Caco-2 (cell line): ENCODE measurements around the gene GPANK1. TPM values are rescaled to one million over a fixed set of nuclear protein-coding genes. Genes with fewer than 3 reads are reported as not detected.

ENCODE experiments used
- BruUV-seq: library from RNA; stranded (reverse); fragments of 400-500 nt; replicated peaks from 2 replicates; lab custom pipeline; 2021; lab: Mats Ljungman, UMichigan
- CTCF ChIA-PET: fragments of 300-600 bp; sonication (Branson Sonifier 250); formaldehyde crosslinking; loops from one replicate; lab custom pipeline; 2022; ENCODE audit warnings: antibody characterized with exemption; lab: Charles Lee
- POLR2A ChIA-PET: fragments of 300-600 bp; sonication (Branson Sonifier 250); formaldehyde crosslinking; loops from one replicate; lab custom pipeline; 2022; ENCODE audit warnings: antibody characterized with exemption; lab: Charles Lee
- DNase-seq, 2 experiments: peaks; one replicate each; pipeline versions ENCODE4 v3.0.0 to v3.0.0-alpha.2; 2020 to 2022
- H3K27me3 ChIP-seq: replicated peaks from 2 replicates; pipeline ENCODE4 v1.6.0; 2011; ENCODE audit warnings: low read length; ENCODE audit not compliant: control insufficient read depth, insufficient read depth
- H3K36me3 ChIP-seq: 2 replicates; pipeline ENCODE4 v1.5.1; 2011; ENCODE audit warnings: low read length; ENCODE audit not compliant: control insufficient read depth, insufficient read depth
- H3K4me1 ChIP-seq: fragments of 250-450 bp; sonication (Bioruptor Pico); 2 replicates; pipeline ENCODE4 v1.5.1; 2020; ENCODE audit warnings: mild to moderate bottlenecking
- H3K4me3 ChIP-seq: 2 replicates; pipeline ENCODE4 v1.5.1; 2011; ENCODE audit warnings: low read depth, mild to moderate bottlenecking, control low read depth, low read length
- H3K9me3 ChIP-seq: fragments of 250-450 bp; sonication (Bioruptor Pico); 2 replicates; pipeline ENCODE4 v1.5.1; 2020; ENCODE audit warnings: mild to moderate bottlenecking, moderate library complexity
- H3K27ac Mint-ChIP-seq: one replicate; pipeline ENCODE4 v1.8.0; 2022; ENCODE audit warnings: mixed read lengths; ENCODE audit not compliant: unreplicated experiment
- H3K27me3 Mint-ChIP-seq: one replicate; pipeline ENCODE4 v1.8.0; 2022; ENCODE audit warnings: mixed read lengths; ENCODE audit not compliant: insufficient read depth, unreplicated experiment
- H3K36me3 Mint-ChIP-seq: one replicate; pipeline ENCODE4 v1.8.0; 2022; ENCODE audit warnings: mild to moderate bottlenecking, mixed read lengths; ENCODE audit not compliant: insufficient read depth, unreplicated experiment
- H3K4me1 Mint-ChIP-seq: one replicate; pipeline ENCODE4 v1.8.0; 2022; ENCODE audit warnings: low read depth, mixed read lengths; ENCODE audit not compliant: unreplicated experiment
- H3K4me3 Mint-ChIP-seq: one replicate; pipeline ENCODE4 v1.8.0; 2022; ENCODE audit warnings: mild to moderate bottlenecking, moderate library complexity, mixed read lengths; ENCODE audit not compliant: unreplicated experiment
- H3K9me3 Mint-ChIP-seq: one replicate; pipeline ENCODE4 v1.8.0; 2022; ENCODE audit warnings: mixed read lengths; ENCODE audit not compliant: unreplicated experiment
- intact Hi-C: fragments of 100-400 bp; cut with micrococcal nuclease; formaldehyde crosslinking; loops from one replicate; pipeline ENCODE4 v1.10.0; 2022; ENCODE audit not compliant: unreplicated experiment
- total RNA-seq: library from RNA; stranded (reverse); gene quantifications from 2 replicates; pipeline ENCODE4 v1.2.3, GENCODE V29; 2022
- TF ChIP-seq, protein P1 (sequence below), 2 experiments: fragments of 200-600 bp in 1 of 2; IDR thresholded peaks; 1 replicate in 1 of 2; 2 replicates in 1 of 2; pipeline versions ENCODE4 v1.5.1 to v1.8.0; 2011 to 2022; ENCODE audit warnings: antibody characterized with exemption in 1 of 2, control low read depth in 1 of 2, inconsistent platforms in 1 of 2, low read depth in 1 of 2, low read length in 1 of 2, mild to moderate bottlenecking in 1 of 2, moderate library complexity in 1 of 2; ENCODE audit not compliant: insufficient read depth in 1 of 2, severe bottlenecking in 1 of 2, unreplicated experiment in 1 of 2

Gene GPANK1
- total RNA-seq, 1 experiment from 2014 or later = 20.3 TPM

- Mint-ChIP-seq H3K27ac (peak overlapping the region; percentile 63), H3K27me3 (no peaks in the 10 kb centered on the region), H3K4me1 (peaks cover 10% of the 10 kb centered on the region), H3K36me3 (peaks cover 29% of the 10 kb centered on the region), H3K9me3 (no peaks in the 10 kb centered on the region), H3K4me3 (no peak overlapping the region)
- peaks cover 3% of the 10 kb centered on the region for H3K4me1 ChIP-seq
- H3K4me3 ChIP-seq = no peak overlapping the region
- BruUV-seq = no TSS peak
- POLR2A ChIA-PET = no interaction called here
- H3K27me3 ChIP-seq = no peaks in the 10 kb centered on the region
- TF ChIP-seq, protein P1, sequence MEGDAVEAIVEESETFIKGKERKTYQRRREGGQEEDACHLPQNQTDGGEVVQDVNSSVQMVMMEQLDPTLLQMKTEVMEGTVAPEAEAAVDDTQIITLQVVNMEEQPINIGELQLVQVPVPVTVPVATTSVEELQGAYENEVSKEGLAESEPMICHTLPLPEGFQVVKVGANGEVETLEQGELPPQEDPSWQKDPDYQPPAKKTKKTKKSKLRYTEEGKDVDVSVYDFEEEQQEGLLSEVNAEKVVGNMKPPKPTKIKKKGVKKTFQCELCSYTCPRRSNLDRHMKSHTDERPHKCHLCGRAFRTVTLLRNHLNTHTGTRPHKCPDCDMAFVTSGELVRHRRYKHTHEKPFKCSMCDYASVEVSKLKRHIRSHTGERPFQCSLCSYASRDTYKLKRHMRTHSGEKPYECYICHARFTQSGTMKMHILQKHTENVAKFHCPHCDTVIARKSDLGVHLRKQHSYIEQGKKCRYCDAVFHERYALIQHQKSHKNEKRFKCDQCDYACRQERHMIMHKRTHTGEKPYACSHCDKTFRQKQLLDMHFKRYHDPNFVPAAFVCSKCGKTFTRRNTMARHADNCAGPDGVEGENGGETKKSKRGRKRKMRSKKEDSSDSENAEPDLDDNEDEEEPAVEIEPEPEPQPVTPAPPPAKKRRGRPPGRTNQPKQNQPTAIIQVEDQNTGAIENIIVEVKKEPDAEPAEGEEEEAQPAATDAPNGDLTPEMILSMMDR (IDR thresholded peaks at IDR 0.05; ENCODE audit: insufficient read depth in 1 of 2, low read depth in 1 of 2, low read length in 1 of 2, severe bottlenecking in 1 of 2, unreplicated experiment in 1 of 2) = no peak
- CTCF ChIA-PET = no interaction called here
- H3K36me3 ChIP-seq = no peaks in the 10 kb centered on the region; the same call in 1 of the 2 replicates
- no peaks in the 10 kb centered on the region for H3K9me3 ChIP-seq
- intact Hi-C loops = no loop called here
- no peak for DNase-seq
These were observed 11.6 kb upstream of the GPANK1 start for GRCh38 chr6:31676322-31676903.

GRCh38 chr6:31669676-31670075 lies 4.9 kb upstream of the GPANK1 start, which contains the start of gene LY6G5B:
LY6G5B (plus strand) TSS chr6:31669976; CDS start chr6:31670951, 975 bp downstream.
- H3K36me3 ChIP-seq = peaks cover 2% of the 10 kb centered on the region; the same call in 1 of the 2 replicates
- H3K27ac Mint-ChIP-seq = no peak within 1 kb of the TSS
- no TSS peak for BruUV-seq
- intact Hi-C loops = loop anchor here (5.0 kb wide), 3 partner anchors 68 to 158 kb away; partner anchors contain the start of genes ATP6V1G2, CLIC1, HSPA1B and NFKBIL1
- POLR2A ChIA-PET = interaction anchor here (0.6 to 1.3 kb wide), 3 partner anchors 9 to 122 kb away, joined by 4 to 5 read pairs (median 5); partner anchors contain the start of genes C6orf47 and NFKBIL1
- no peak within 1 kb of the TSS for H3K4me3 Mint-ChIP-seq
- no peaks in the 10 kb centered on the region for H3K9me3 ChIP-seq
- peaks cover 13% of the 10 kb centered on the region for H3K4me1 Mint-ChIP-seq
- DNase-seq = no peak
- peaks cover 6% of the 10 kb centered on the region; the same call in 1 of the 2 replicates for H3K4me1 ChIP-seq
- no peak within 1 kb of the TSS for H3K4me3 ChIP-seq
- CTCF ChIA-PET = interaction anchor here (1.4 kb wide), 1 partner anchor 34 kb away, joined by 3 read pairs; the partner anchor contains the start of gene ABHD16A
- H3K27me3 ChIP-seq = no peaks in the 10 kb centered on the region
- H3K36me3 Mint-ChIP-seq = peaks cover 85% of the 10 kb centered on the region
- H3K9me3 Mint-ChIP-seq = no peaks in the 10 kb centered on the region
- H3K27me3 Mint-ChIP-seq = no peaks in the 10 kb centered on the region
- TF ChIP-seq, protein P1 (IDR thresholded peaks at IDR 0.05; ENCODE audit: insufficient read depth in 1 of 2, low read depth in 1 of 2, low read length in 1 of 2, severe bottlenecking in 1 of 2, unreplicated experiment in 1 of 2) = no peak

DNA sequence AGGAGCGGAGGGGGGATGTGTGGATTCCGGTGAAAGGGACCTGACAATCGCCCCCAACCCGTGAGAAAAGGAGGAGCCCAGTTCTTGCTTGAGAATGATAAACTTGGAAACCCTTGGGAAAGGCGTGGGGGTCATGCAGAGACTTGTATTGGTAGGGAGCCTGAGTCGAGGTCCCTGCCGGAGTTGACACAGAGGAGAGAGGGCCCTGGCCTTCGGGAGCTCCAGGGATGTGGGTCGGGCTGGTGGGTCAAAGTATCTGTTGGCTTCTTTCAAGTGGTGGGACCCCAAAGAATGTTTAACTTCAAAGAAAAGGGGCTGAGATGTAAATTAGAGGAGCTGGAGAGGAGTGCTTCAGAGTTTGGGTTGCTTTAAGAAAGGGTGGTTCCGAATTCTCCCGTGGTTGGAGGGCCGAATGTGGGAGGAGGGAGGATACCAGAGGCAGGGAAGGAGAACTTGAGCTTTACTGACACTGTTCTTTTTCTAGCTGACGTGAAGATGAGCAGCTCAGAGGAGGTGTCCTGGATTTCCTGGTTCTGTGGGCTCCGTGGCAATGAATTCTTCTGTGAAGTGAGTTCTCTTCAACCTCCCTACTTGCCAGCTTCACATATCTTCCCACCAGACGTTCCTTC lies 1.7 kb upstream of the GPANK1 start:
- peak overlapping the region; percentile 96 for H3K27ac Mint-ChIP-seq
- CTCF ChIA-PET = interaction anchor here (0.7 to 1.0 kb wide), 3 partner anchors 15 to 89 kb away, joined by 3 to 7 read pairs (median 3); partner anchors contain the start of gene LY6G5C
- H3K4me1 Mint-ChIP-seq = peaks cover 25% of the 10 kb centered on the region
- TF ChIP-seq, protein P1 (IDR thresholded peaks at IDR 0.05; ENCODE audit: insufficient read depth in 1 of 2, low read depth in 1 of 2, low read length in 1 of 2, severe bottlenecking in 1 of 2, unreplicated experiment in 1 of 2) = no peak
- POLR2A ChIA-PET = no interaction called here
- Histone ChIP-seq H3K9me3 (no peaks in the 10 kb centered on the region), H3K27me3 (no peaks in the 10 kb centered on the region), H3K36me3 (peaks cover 4% of the 10 kb centered on the region), H3K4me1 (peaks cover 17% of the 10 kb centered on the region), H3K4me3 (peak overlapping the region; percentile 90)
- peak overlapping the region; percentile 86 for H3K4me3 Mint-ChIP-seq
- no peak for DNase-seq
- H3K27me3 Mint-ChIP-seq = no peaks in the 10 kb centered on the region
- intact Hi-C loops = loop anchor here (5.0 kb wide), 3 partner anchors 71 to 161 kb away; partner anchors contain the start of genes ATP6V1G2, CLIC1, HSPA1B and NFKBIL1
- H3K9me3 Mint-ChIP-seq = no peaks in the 10 kb centered on the region
- no TSS peak for BruUV-seq
- peaks cover 94% of the 10 kb centered on the region for H3K36me3 Mint-ChIP-seq
